ENCODE results near the gene TRIP13.

TRIP13 gene

GRCh38 chr5:907366-907910 is 14.8 kb downstream of the TRIP13 start:
- H3K9me3 ChIP-seq (replicated peaks; ENCODE audit: insufficient read depth, low read length), result no peaks in the 10 kb centered on the region
- no peaks in the 10 kb centered on the region for H3K27me3 ChIP-seq (replicated peaks; ENCODE audit: insufficient read depth, low read length)
- no peak for DNase-seq
- no peaks in the 10 kb centered on the region for H3F3A ChIP-seq (ENCODE audit: insufficient read depth, low read length)
- H3K9me2 ChIP-seq (replicated peaks; ENCODE audit: insufficient read depth, low read length), result no peaks in the 10 kb centered on the region
- H3K4me2 ChIP-seq (ENCODE audit: low read depth, low read length), result no peak overlapping the region
- H3K79me2 ChIP-seq (ENCODE audit: low read length), result peaks cover 38% of the 10 kb centered on the region
- no peak overlapping the region for H2AFZ ChIP-seq (ENCODE audit: low read length)
- peaks cover 33% of the 10 kb centered on the region; the same call in 1 of the 2 replicates for H3K36me3 ChIP-seq (replicated peaks; ENCODE audit: insufficient read depth, low read length)
- H3K9ac ChIP-seq (ENCODE audit: low read length), result no peak overlapping the region
- TF ChIP-seq, protein P1, sequence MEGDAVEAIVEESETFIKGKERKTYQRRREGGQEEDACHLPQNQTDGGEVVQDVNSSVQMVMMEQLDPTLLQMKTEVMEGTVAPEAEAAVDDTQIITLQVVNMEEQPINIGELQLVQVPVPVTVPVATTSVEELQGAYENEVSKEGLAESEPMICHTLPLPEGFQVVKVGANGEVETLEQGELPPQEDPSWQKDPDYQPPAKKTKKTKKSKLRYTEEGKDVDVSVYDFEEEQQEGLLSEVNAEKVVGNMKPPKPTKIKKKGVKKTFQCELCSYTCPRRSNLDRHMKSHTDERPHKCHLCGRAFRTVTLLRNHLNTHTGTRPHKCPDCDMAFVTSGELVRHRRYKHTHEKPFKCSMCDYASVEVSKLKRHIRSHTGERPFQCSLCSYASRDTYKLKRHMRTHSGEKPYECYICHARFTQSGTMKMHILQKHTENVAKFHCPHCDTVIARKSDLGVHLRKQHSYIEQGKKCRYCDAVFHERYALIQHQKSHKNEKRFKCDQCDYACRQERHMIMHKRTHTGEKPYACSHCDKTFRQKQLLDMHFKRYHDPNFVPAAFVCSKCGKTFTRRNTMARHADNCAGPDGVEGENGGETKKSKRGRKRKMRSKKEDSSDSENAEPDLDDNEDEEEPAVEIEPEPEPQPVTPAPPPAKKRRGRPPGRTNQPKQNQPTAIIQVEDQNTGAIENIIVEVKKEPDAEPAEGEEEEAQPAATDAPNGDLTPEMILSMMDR (IDR thresholded peaks at IDR 0.05; ENCODE audit: low read length), result no peak
- TF ChIP-seq EZH2phosphoT487 (IDR thresholded peaks at IDR 0.05; ENCODE audit: low read length), result no peak
- no peak for TF ChIP-seq EZH2 (optimal IDR thresholded peaks at IDR 0.05; ENCODE audit: low read depth, low read length)
- H4K20me1 ChIP-seq (ENCODE audit: insufficient read depth, low read length), result no peaks in the 10 kb centered on the region
- H3K27ac ChIP-seq (ENCODE audit: low read length), result no peak overlapping the region
- H3K4me1 ChIP-seq (ENCODE audit: low read length), result no peaks in the 10 kb centered on the region
- no peak overlapping the region for H3K4me3 ChIP-seq (ENCODE audit: low read length)

DNA sequence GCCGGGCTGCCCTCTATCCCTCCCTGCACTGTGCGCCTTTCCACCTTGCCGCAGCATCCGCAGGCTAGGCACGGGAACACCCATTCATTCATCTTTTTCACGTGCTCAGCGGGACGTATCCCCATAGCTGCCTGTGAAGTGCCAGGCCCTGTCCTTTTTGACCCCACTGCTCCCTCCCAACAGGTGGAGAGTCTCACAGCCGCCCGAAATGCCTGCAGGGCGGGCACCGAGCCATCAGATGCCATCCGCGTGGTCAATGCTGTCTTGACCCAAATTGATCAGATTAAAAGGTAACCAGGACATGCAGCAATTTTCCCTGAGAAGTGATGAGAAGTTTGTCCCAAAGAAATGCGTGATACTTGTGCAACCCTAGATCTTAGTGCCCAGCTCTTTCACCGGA is 15.5 kb downstream of the TRIP13 start:
- Histone ChIP-seq H3K9me2 (replicated peaks; ENCODE audit: insufficient read depth, low read length) (no peaks in the 10 kb centered on the region), H2AFZ (ENCODE audit: low read length) (no peak overlapping the region), H3K9me3 (replicated peaks; ENCODE audit: insufficient read depth, low read length) (no peaks in the 10 kb centered on the region), H3K36me3 (replicated peaks; ENCODE audit: insufficient read depth, low read length) (peaks cover 33% of the 10 kb centered on the region; the same call in 1 of the 2 replicates), H3K4me3 (ENCODE audit: low read length) (no peak overlapping the region), H3K4me2 (ENCODE audit: low read depth, low read length) (no peak overlapping the region), H3K79me2 (ENCODE audit: low read length) (peaks cover 42% of the 10 kb centered on the region), H3K4me1 (ENCODE audit: low read length) (no peaks in the 10 kb centered on the region), H4K20me1 (ENCODE audit: insufficient read depth, low read length) (no peaks in the 10 kb centered on the region), H3K27me3 (replicated peaks; ENCODE audit: insufficient read depth, low read length) (no peaks in the 10 kb centered on the region), H3K27ac (ENCODE audit: low read length) (no peak overlapping the region), H3F3A (ENCODE audit: insufficient read depth, low read length) (no peaks in the 10 kb centered on the region), H3K9ac (ENCODE audit: low read length) (no peak overlapping the region)
- no peak for DNase-seq
- no peak for TF ChIP-seq EZH2phosphoT487 (IDR thresholded peaks at IDR 0.05; ENCODE audit: low read length)
- TF ChIP-seq, protein P1 (IDR thresholded peaks at IDR 0.05; ENCODE audit: low read length), result no peak
- TF ChIP-seq EZH2 (optimal IDR thresholded peaks at IDR 0.05; ENCODE audit: low read depth, low read length), result no peak

GRCh38 chr5:909086-909485 is 16.4 kb downstream of the TRIP13 start:
- TF ChIP-seq, protein P1 (IDR thresholded peaks at IDR 0.05; ENCODE audit: low read length), result no peak
- TF ChIP-seq EZH2phosphoT487 (IDR thresholded peaks at IDR 0.05; ENCODE audit: low read length) (no peak), EZH2 (optimal IDR thresholded peaks at IDR 0.05; ENCODE audit: low read depth, low read length) (no peak)
- Histone ChIP-seq H3K79me2 (ENCODE audit: low read length) (peaks cover 35% of the 10 kb centered on the region), H3K9me3 (replicated peaks; ENCODE audit: insufficient read depth, low read length) (no peaks in the 10 kb centered on the region), H3K9me2 (replicated peaks; ENCODE audit: insufficient read depth, low read length) (no peaks in the 10 kb centered on the region), H2AFZ (ENCODE audit: low read length) (no peak overlapping the region), H3F3A (ENCODE audit: insufficient read depth, low read length) (no peaks in the 10 kb centered on the region), H3K36me3 (replicated peaks; ENCODE audit: insufficient read depth, low read length) (peaks cover 29% of the 10 kb centered on the region; the same call in 1 of the 2 replicates), H3K27ac (ENCODE audit: low read length) (no peak overlapping the region), H3K4me2 (ENCODE audit: low read depth, low read length) (no peak overlapping the region), H3K9ac (ENCODE audit: low read length) (no peak overlapping the region), H3K27me3 (replicated peaks; ENCODE audit: insufficient read depth, low read length) (no peaks in the 10 kb centered on the region), H3K4me1 (ENCODE audit: low read length) (no peaks in the 10 kb centered on the region), H4K20me1 (ENCODE audit: insufficient read depth, low read length) (no peaks in the 10 kb centered on the region), H3K4me3 (ENCODE audit: low read length) (no peak overlapping the region)
- no peak for DNase-seq

Data from MM.1S (cell line).